NCI-H2171 treated with DMSO at 0.1 percent for 48 hours (cell line): ENCODE measurements around the gene SNAP91.
A peak's percentile ranks its signal among the peaks of the same experiment; 100 is the strongest.
"Not testable (repeated sequence)": the region's sequence is repeated elsewhere in the genome, so short reads cannot be mapped to it uniquely, and the experiment has no call there.

Experiments used
- DNase-seq: peaks from one replicate; lab custom pipeline; 2025; lab: John Stamatoyannopoulos, UW

SNAP91 gene

GRCh38 chr6:83708970-83709747 lies at the start of gene SNAP91:
Gene SNAP91, minus strand, starts transcription at chr6:83709101. Its CDS starts 1,174 bp downstream, at chr6:83707927.
- DNase-seq, result peak; percentile 78

DNA sequence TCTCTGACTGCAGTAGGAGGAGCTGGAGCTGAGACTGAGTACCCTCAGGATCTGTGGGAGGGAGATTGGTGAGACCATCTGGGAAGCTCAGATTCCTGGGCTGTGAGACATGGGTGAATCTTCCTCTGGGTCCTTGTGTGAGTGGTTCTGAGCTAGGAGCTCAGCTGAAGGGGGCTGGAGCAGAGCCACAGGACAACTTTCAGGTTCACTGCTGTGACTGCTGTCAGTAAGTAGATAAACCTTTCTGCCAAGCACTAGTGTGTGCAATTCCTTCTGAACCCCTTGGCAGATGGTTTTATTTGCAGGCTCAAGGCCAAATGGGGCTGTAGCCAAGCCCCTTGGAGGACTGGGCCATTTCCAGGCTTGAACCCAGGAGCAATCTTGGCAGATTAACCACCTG lies 49.6 kb upstream of the SNAP91 start:
- peak; percentile 77 for DNase-seq

DNA sequence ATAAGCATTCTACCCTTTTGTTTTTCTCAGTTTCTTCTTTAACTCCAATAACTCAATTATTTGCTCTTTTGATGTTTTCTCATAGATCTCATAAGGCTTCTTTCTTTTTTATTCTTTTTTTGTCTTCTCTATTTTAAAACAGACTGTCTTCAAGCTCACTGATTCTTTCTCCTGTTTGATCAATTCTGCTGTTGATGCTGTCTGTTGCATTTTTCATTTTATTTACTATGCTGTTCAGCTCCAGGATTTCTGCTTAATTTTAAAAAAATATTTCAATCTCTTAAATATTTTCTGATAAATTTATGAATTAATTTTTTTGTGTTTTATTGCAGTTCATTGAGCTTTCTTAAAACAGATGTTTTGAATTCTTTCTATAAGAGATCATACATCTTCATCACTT lies 48.1 kb upstream of the SNAP91 start:
- DNase-seq, result no peak

DNA sequence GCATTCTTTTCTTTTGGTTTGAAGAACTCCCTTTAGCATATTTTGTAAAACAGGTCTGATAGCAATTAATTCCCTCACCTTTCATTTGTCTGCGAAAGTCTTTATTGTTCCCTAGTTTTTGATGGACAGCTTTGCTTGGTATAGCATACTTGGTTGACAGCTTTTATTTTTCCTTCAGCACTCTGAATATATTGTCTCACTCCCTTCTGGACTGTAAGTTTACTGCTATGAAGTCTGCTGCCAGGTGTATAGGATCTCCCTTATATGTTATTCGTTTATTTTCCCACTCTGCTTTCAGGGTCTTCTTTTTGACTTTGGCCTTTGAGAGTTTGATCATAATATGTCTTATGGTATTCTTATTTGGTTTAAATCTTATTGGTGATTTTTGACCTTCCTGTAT lies 47.7 kb upstream of the SNAP91 start:
- no peak for DNase-seq

- DNase-seq, result not testable (repeated sequence)
These were observed 43.5 kb upstream of the SNAP91 start for GRCh38 chr6:83752375-83752774.

DNA sequence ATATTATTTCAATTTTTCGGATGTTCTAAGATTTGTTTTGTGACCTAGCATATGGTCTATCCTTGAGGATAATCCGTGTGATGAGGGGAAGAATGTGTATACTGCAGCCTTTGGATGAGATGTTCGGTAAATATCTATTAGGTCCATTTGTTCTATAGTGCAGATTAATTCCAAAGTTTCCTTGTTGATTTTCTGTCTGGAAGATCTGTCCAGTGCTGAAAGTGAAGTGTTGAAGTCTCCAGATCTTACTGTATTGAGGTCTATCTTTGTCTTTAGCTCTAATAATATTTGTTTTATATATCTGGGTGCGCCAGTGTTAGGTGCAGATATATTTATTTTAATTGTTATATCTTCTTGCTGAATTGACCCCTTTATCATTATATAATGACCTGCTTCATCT lies 32.2 kb upstream of the SNAP91 start:
- no peak for DNase-seq

DNA sequence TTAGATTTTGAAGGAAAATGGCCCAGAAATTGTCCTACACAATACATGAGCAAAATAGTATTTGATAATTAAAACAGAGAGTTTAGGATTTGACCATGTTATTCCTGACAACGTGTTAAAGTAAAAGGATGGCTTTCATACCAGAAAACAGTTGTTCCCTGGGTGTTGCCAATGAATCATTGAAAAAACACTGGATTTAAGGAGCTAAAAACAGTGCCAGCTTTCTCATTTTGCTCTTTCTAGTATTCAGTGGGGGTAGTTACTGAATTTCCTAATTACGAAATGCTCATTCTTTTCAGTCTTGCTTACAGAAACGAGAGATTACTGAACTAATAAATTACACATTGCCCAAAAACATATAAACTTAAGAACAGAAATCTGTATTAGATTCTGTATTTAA lies 26.6 kb upstream of the SNAP91 start:
- DNase-seq, result no peak

GRCh38 chr6:83729871-83730270 lies 21.0 kb upstream of the SNAP91 start:
- DNase-seq, result no peak

DNA sequence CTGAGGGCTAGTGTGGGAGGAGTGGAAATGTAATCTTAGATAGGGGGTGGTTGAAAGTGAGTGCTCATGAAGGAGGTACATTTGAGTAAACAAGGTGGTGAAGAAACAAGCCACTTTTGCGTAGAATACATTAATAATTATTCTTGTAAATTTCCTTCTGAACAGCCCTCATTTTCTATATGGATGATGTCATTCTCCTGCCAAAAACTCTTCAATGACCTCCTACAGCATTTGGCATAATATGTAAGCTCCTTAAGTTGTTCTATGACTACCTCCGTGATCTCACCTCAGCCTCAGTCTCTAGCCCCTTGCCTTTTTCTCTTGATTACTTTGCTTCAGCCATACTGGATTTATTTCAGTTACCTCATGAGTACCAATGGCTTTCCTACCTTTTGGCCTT lies 14.0 kb upstream of the SNAP91 start:
- DNase-seq, result no peak

DNA sequence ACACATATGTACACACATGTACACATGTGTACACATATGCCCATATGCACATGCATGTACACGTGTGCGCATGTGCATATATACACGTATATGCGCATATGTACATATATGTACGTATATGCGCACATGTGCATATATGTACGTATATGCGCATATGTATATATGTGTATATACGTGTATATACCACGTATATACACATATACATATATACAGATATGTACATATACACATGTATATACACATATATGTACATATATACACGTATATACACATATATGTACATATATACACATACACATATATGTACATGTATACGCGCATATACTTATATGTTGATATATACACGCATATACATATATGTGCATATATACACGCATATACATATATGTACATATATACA lies 8.9 kb upstream of the SNAP91 start:
- DNase-seq, result no peak

DNA sequence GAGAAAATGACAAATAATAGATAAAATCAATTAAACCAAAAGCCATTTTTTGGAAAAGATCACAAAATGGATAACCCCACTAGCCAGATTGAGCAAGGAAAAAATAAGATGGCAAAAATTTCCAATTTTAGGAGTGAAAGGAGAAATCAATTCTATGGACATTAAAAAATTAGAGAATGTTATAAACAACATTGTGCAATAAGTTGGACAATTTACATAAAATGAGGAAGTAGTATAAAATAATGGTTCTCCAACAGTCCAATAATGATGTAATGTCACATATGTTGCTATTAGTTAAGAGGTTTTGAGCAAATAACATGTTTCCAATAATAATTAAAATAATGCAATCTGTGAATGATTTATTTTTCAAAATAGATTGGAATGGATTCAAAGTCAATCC lies 3.1 kb upstream of the SNAP91 start:
- no peak for DNase-seq

GRCh38 chr6:83709748-83710050 lies 798 bp upstream of the SNAP91 start:
- peak; percentile 38 for DNase-seq

DNA sequence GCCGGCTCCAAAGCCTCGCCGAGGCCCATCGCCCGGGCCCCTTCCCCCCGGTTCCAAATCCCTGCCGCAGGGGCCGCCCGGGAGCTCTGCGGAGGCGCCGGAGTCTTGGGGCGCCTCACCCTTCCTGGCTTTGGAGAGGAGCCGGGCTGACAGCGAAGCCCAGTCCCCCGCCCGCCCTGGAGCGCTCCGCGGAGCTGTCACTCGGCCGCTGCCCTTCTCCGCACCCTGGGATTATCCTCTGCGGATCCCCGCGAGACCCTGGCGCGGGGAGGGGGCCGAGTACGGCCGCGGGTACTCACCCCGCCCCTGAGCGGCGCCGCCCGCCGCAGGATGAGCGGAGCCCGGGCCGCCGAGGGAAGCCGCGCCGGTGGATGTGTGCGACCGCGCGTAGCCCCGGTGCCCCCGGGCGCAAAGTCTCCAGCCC lies 343 bp downstream of the SNAP91 start:
- peak; percentile 66 for DNase-seq

- peak; percentile 61 for DNase-seq
These were observed 914 bp downstream of the SNAP91 start for GRCh38 chr6:83707829-83708545.

- DNase-seq, result no peak
These were observed 6.2 kb downstream of the SNAP91 start for GRCh38 chr6:83702749-83703148.

- no peak for DNase-seq
These were observed 6.8 kb downstream of the SNAP91 start for GRCh38 chr6:83702077-83702476.

GRCh38 chr6:83696674-83697073 lies 12.2 kb downstream of the SNAP91 start:
- no peak for DNase-seq

DNA sequence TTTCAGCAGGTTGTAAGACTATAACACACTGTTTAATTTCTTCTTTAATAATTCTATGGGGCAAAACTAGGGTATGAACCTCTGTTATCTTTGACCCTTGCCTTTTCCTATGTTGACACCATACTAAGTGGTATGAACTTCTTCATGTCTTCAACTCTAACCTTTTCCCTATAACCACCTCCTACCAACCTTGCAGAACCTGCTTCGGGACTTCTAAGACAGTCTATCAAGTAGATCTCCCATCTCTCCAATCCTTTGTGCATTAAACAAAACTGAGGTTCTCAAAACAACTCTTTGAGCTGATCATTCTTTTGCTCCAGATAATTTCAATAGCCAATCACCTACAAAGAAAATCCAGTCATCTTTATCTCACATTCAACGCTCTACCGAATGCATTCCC lies 23.4 kb downstream of the SNAP91 start:
- no peak for DNase-seq

DNA sequence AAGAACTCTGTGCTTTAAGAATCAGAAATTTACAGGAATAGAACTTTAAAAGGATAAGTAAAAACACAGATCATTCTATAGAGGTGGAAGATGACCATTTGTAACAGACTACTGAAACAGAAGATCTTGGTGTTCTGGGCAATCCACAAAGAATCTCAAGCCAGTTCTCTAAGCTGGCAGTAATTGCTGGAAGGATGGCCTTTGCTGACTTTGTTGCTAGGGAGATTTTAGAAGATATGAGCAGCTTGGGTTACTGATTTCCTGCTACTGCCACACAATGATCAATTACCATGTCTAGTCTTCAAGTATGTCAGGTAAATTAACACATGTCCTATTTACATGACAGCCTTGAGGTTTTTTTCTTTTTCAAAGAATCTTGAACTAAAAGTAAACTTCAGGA lies 31.1 kb downstream of the SNAP91 start:
- no peak for DNase-seq

GRCh38 chr6:83637953-83638352 lies 70.9 kb downstream of the SNAP91 start:
- DNase-seq, result no peak

DNA sequence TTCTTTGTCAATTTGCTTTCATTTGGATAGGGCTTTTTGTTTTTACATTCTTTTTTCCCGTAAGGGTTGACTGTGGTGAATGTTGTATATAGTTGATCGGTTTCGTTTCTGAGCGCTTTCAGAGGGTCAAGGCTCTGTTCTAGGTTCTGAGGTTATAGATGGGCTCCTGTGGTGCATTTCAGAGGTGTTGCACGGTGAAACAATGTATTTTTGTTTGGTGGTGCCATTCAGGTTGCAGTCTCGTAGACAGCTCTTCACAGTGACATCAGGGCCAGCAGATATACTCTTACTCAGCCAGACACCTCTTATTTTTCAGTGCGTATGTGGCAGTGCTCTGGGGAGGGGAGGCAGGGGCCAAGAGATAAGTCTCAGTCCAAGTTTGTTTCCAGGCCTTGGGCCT lies 72.1 kb downstream of the SNAP91 start:
- no peak for DNase-seq

GRCh38 chr6:83633609-83634008 lies 75.3 kb downstream of the SNAP91 start:
- DNase-seq, result no peak

DNA sequence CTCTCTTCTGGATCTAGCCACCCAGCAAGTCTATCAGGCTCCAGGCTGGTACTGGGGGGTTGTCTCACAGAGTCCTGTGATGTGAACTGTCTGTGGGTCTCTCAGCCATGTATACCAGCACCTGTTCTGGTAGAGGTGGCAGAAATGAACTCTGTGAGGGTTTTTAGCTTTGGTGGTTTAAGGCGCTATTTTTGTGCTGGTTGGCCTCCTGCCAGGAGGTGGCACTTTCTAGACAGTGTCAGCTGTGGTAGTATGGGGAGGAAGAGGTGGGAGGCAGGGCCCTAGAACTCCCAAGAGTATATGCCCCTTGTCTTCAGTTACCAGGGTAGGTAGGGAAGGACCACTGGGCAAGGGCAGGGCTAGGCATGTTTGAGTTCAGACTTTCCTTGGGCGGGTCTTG lies 75.8 kb downstream of the SNAP91 start:
- peak; percentile 35 for DNase-seq

DNA sequence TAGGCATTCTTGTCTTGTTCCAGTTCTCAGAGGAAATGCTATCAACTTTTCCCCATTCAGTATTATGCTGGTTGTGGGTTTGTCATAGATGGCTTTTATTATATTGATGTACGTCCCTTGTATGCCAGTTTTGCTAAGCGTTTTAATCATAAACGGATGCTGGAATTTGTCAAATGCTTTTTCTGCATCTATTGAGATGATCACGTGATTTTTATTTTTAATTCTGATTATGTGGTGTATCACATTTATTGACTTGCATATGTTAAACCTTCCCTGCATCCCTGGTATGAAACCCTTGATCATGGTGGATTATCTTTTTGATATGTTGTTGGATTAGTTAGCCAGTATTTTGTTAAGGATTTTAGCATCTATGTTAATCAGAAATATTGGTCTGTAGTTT lies 79.0 kb downstream of the SNAP91 start:
- not testable (repeated sequence) for DNase-seq
